GM19240 (cell line): Measurements from ENCODE around the gene PPP2R1A.
A peak's percentile ranks its signal among the peaks of the same experiment; 100 is the strongest.

Experiments
- DNase-seq: peaks from one replicate; pipeline ENCODE4 v3.0.0; 2011; ENCODE audit warnings: low spot score; ENCODE audit not compliant: insufficient read length

The PPP2R1A gene

GRCh38 chr19:52189735-52190486 is at the start of gene PPP2R1A:
TSS of gene PPP2R1A (plus strand) at chr19:52190052. CDS start at chr19:52190097, 45 bp downstream.
- DNase-seq = peak; percentile 76

GRCh38 chr19:52141203-52141602 is 48.6 kb upstream of the PPP2R1A start:
- no peak for DNase-seq

DNA sequence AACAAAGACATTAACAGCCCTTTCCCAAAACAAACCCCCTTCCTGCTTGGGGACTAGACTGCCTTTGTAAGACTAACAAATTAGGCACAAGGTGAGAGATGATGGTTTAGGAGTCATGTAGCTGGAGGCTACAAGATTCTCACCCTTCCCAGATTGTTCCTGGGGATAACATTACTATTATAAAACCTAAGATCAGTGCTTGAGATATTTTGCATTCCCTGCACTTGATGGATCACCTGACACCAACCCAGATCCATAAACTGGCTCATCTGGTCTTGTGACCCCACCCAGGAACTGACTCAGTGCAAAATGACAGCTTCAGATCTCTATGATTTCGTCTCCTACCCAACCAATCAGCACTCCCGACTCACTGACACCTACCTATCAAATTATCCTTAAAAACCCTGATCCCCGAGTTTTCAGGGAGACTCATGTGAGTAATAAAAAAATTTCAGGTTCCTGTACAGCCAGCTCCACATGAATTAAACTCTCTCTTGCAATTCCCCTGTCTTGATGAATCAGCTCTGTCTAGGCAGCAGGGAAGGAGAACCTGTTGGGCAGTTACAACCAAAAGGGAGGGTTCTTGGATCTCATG is 47.8 kb upstream of the PPP2R1A start:
- no peak for DNase-seq

- no peak for DNase-seq
Measured at GRCh38 chr19:52148256-52148655, 41.6 kb upstream of the PPP2R1A start.

- no peak for DNase-seq
Measured at GRCh38 chr19:52155596-52156359, 34.1 kb upstream of the PPP2R1A start.

DNA sequence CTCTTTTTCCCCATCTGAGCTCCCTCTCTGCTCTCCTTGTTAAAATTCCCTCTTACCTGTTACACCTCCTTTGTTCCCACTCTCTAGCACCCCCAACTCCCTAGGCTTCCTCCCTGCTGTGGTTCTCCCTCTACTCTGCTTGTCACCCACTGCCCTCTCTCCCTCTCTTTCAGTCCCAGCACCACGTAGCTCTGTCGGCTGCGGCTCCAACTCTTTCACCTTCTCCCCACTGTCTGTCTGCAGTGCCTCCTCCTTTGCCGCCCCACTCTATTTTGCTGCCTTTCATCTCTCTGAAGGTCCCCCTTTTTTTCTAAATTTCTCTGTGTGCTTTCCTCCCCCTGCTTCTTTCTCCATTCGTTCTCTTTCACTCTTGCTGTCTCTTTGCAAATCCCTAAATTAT is 19.5 kb upstream of the PPP2R1A start:
- DNase-seq = no peak

DNA sequence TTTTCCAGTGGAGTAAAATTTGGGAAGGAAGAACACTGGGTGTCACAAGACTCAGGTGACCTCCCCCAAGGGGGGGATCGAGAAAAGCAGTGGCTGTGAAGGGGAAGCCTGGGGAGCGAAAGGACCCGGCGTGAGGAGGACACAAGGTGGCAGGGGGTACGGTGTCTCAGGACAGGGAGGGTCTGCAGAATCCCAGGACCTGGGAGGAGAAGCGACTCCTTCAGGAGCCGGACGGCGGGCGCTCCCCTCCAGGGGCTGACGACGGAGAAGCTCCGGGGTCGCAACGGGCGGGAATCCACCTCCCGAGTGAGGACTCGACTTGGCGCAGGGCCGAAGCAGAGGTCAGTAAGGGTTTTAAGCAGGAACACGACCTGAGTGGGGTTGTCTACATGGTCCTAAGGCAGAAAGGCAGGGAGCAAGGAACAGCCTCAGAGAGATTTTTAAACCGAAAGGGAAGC is 19.0 kb upstream of the PPP2R1A start:
- DNase-seq = no peak

DNA sequence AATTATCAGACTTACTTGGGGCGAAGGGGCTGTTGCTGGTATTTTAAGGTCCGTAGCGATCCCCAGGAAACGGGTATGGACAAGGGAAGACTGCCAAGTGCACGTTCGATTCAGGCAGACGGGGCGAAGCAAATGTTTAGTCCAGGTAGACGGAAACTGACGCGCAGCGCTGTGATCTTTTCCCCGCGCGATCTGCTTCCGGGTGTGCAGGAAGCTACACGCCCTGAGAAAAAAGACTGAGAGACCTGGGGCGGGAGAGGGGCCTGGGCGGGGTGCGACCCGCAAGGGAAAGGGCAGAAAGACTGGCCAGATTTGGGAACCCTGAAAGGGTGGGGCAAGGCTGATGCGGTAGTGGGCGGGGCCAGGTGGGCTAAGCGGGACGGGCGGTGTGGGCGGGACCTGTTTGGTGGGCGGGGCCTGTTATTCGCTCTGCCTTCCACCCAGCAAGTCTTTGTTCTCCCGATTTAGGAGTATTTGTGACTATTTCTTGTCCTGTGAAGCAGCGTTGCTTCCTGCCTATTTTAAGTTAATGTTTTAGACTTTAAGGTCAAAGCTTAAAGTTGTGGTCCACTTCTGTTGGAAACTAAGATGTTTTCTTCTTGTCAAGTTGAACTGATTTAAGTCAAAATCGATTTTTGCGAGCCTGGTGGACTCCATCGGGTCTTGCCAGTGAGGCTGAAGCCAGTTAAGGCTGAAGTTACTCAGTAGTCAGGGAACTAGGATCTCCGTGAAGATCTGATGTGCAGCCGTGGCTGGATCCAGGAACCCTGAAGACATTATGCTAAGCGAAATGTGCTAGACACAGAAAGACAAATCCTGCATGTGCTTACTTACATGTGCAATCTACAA is 18.3 kb upstream of the PPP2R1A start, which contains the start of gene ZNF836:
ZNF836 (minus strand) TSS at position 301 of the 849 bp plus-strand sequence. CDS start 3,549 bp downstream, outside the sequence.
- peak; percentile 74 for DNase-seq

DNA sequence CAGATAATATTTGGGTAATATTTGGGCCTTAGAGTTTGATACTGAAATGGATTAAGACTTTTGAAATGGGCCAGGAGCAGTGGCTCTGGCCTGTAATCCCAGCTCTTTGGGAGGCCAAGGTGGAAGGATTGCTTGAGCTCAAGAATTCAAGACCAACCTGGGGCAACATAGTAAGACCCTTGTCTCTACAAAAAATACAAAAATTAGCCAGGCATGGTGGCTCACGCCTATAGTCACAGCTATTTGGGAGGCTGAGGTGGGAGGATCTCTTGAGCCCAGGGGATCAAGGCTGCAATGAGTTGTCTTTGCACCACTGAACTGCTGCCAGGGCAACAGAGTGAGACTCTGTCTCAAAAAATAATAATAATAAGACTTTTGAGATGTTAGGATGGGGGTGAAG is 17.5 kb upstream of the PPP2R1A start:
- DNase-seq = no peak

- DNase-seq = no peak
Measured at GRCh38 chr19:52176574-52176973, 13.3 kb upstream of the PPP2R1A start.

GRCh38 chr19:52187407-52187806 is 2.4 kb upstream of the PPP2R1A start:
- no peak for DNase-seq

GRCh38 chr19:52188822-52189734 is 774 bp upstream of the PPP2R1A start:
- no peak for DNase-seq

GRCh38 chr19:52190487-52191293 is 838 bp downstream of the PPP2R1A start:
- no peak for DNase-seq

DNA sequence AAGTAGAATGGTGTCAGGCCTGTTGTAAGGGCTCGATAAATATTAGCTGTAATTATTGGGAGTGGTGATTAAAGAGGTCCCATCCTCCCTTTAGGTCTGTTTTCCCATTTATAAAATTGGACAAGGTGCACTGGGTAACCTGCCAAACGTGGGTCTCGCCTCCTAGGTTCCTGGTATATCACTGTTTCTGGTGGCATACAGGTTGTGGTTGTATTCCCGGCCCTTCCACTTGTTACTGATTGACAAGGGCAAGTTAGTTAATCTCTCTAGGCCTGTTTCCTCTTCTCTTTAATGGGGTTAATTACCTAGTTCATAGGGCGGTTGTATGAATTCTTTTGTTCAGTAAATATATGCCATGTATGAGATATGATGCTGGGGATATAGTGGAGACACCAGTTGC is 1.5 kb downstream of the PPP2R1A start:
- no peak for DNase-seq

- no peak for DNase-seq
Measured at GRCh38 chr19:52191951-52192350, 2.1 kb downstream of the PPP2R1A start.

- DNase-seq = no peak
Measured at GRCh38 chr19:52196256-52196967, 6.6 kb downstream of the PPP2R1A start.

- DNase-seq = no peak
Measured at GRCh38 chr19:52197964-52198363, 8.1 kb downstream of the PPP2R1A start.

DNA sequence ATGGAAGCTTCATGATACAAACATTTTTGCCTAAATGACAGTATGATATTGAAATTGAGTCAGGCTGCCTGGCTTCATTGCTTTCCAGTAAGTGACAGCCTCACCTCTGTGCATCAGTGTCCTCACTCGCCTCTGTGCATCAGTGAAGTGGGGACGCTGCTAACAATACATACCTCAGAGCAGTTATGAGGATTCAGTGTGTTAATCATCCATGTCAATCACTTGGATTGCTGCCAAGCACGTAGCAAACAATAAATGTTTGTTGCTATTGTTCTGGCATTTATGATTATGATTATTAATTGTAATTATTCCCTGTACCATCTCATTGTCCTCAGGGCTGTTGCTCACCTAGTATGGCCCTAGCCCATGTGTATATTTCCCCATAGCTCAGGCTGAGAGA is 8.8 kb downstream of the PPP2R1A start:
- DNase-seq = no peak

DNA sequence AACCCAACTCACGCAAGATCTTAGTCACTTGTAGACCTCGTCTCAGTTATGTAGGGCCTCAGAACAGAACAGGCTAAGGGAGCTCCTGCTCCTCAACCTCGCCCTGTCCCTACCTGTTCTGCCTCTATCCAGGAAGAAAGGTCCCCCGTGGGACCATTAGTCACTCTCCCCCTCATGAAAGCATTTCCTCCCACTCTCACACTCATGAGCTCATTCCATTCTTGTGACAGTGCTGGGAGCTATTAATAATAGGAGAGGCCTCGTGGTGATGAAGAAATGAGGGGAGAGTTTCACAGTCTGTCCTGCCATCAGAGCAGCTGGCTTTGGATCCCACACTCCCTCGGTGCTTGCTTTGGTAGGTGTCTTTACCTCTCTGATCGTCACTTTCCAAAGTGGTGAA is 10.2 kb downstream of the PPP2R1A start:
- no peak for DNase-seq
